Activated T-cell treated with anti-CD3 and anti-CD28 coated beads, Interleukin-2, amount 50 U/mL, for 72 hours (primary cell): ENCODE measurements around the gene NOS2. TPM values are rescaled to one million over a fixed set of nuclear protein-coding genes. Genes with fewer than 3 reads are reported as not detected.
A peak's percentile ranks its signal among the peaks of the same experiment; 100 is the strongest.

Source experiments
- ATAC-seq, 2 donors: fragments of 150-1000 bp; cut with Tn5 transposase; replicated peaks in 1 of 2; 2 replicates each; pipeline ENCODE4 v1.10.0; 2021; ENCODE audit warnings: moderate library complexity in 2 of 2, mild to moderate bottlenecking in 1 of 2
- DNase-seq, 2 donors: peaks; one replicate each; pipeline ENCODE4 v3.0.0; 2021 to 2022; ENCODE audit warnings: mixed read lengths in 1 of 2
- H3K27ac Mint-ChIP-seq: one replicate; pipeline ENCODE4 v1.8.0; 2022; ENCODE audit warnings: mild to moderate bottlenecking, moderate library complexity, mixed read lengths
- H3K27me3 Mint-ChIP-seq: one replicate; pipeline ENCODE4 v1.8.0; 2022; ENCODE audit warnings: low read depth, mixed read lengths
- H3K36me3 Mint-ChIP-seq, 2 donors: one replicate each; pipeline ENCODE4 v1.8.0; 2022; ENCODE audit warnings: mixed read lengths in 2 of 2, mild to moderate bottlenecking in 1 of 2; ENCODE audit not compliant: insufficient read depth in 2 of 2
- H3K4me1 Mint-ChIP-seq: one replicate; pipeline ENCODE4 v1.8.0; 2022; ENCODE audit warnings: low read depth, mixed read lengths
- H3K4me3 Mint-ChIP-seq, 2 donors: one replicate each; pipeline ENCODE4 v1.8.0; 2022; ENCODE audit warnings: mild to moderate bottlenecking in 2 of 2, mixed read lengths in 2 of 2, moderate library complexity in 2 of 2
- H3K9me3 Mint-ChIP-seq, 2 donors: one replicate each; pipeline ENCODE4 v1.8.0; 2022; ENCODE audit warnings: mixed read lengths in 2 of 2
- total RNA-seq, 2 donors: library from RNA; stranded (reverse); gene quantifications; one replicate each; pipeline ENCODE4 v1.2.3, GENCODE V29; 2022

The NOS2 gene
- total RNA-seq, 2 donors from 2014 or later, result 0.05 to 0.14 TPM

- ATAC-seq, result no peak
- H3K9me3 Mint-ChIP-seq, result peaks cover 0 to 4% of the 10 kb centered on the region in 2 donors
- no peak for DNase-seq
- peaks cover 0 to 3% of the 10 kb centered on the region in 2 donors for H3K36me3 Mint-ChIP-seq
- H3K4me3 Mint-ChIP-seq, result no peak overlapping the region
- peaks cover 42% of the 10 kb centered on the region for H3K4me1 Mint-ChIP-seq
- H3K27ac Mint-ChIP-seq, result no peak overlapping the region
- no peaks in the 10 kb centered on the region for H3K27me3 Mint-ChIP-seq
Observed at GRCh38 chr17:27811961-27812360, 11.6 kb upstream of the NOS2 start.

DNA sequence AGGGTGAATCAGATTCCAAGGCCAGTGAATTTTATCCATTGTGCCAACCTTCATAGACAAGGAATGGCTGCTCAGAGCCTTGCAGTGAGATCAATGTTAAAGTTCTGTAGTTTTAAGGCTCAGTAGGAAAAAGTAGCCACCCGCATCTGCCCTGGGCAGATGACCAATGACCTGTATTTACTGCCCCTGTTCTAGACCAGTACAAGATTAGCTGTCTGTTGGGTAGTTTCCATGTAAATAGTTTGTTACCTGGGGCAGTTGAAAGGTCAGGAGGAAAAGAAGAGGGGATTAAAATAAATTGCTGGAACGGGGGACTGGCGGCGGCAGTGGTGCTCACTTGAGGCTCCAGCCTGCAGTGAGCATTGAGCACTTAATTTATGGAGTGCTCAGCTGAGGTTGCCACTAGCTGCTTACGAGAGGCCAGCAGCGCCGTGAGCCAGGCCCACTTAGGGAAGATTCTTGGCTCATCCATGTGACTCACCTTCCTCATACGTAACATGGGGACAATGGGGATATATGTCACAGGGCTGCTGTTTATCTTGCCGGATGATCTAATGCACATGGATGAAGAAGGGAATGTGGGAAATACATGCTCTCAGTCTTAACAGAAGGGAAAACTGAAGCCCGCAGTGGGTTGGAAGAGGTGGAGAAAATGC, 10.7 kb upstream of the NOS2 start:
- Mint-ChIP-seq H3K36me3 (peaks cover 0 to 3% of the 10 kb centered on the region in 2 donors), H3K4me3 (peak overlapping the region in 1 of 2 donors; percentile 76), H3K27ac (peak overlapping the region; percentile 87), H3K4me1 (peaks cover 42% of the 10 kb centered on the region), H3K9me3 (peaks cover 0 to 4% of the 10 kb centered on the region in 2 donors), H3K27me3 (no peaks in the 10 kb centered on the region)
- no peak for DNase-seq
- no peak for ATAC-seq

- Mint-ChIP-seq H3K4me1 (peaks cover 49% of the 10 kb centered on the region), H3K4me3 (peak overlapping the region; percentile 76 to 78), H3K27ac (peak overlapping the region; percentile 87), H3K36me3 (peaks cover 0 to 3% of the 10 kb centered on the region in 2 donors), H3K27me3 (no peaks in the 10 kb centered on the region), H3K9me3 (peaks cover 0 to 4% of the 10 kb centered on the region in 2 donors)
- DNase-seq (peak; percentile 66 to 72), ATAC-seq (peak; percentile 67 to 69)
Observed at GRCh38 chr17:27810211-27810901, 10.0 kb upstream of the NOS2 start.

DNA sequence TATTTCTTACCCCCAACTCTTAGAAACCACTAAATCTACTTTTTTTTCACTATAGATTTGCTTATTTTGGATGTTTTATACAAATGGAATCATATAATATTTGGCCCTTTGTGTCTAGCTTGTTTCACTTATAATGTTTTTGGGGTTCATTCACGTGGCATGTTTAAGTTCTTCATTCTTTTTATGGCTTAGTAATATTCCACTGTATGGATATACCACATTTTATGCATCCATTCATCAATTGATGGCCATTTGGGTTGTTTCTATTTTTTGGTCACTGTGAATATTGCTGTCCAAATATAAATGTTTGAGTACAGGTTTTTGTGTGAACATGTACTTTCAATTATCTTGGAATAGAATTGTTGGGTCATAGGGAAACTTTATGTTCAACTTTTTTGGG, 9.2 kb upstream of the NOS2 start:
- Mint-ChIP-seq H3K36me3 (peaks cover 0 to 3% of the 10 kb centered on the region in 2 donors), H3K4me3 (peak overlapping the region; percentile 25 to 76), H3K9me3 (peaks cover 0 to 4% of the 10 kb centered on the region in 2 donors), H3K27ac (peak overlapping the region; percentile 87), H3K4me1 (peaks cover 55% of the 10 kb centered on the region), H3K27me3 (no peaks in the 10 kb centered on the region)
- DNase-seq, result no peak
- ATAC-seq, result no peak

GRCh38 chr17:27808628-27809027, 8.3 kb upstream of the NOS2 start:
- ATAC-seq (peak; percentile 3 to 10), DNase-seq (peak in 1 of 2 donors; percentile 29)
- no peak overlapping the region for H3K27ac Mint-ChIP-seq
- peaks cover 0 to 3% of the 10 kb centered on the region in 2 donors for H3K36me3 Mint-ChIP-seq
- peaks cover 0 to 4% of the 10 kb centered on the region in 2 donors for H3K9me3 Mint-ChIP-seq
- H3K27me3 Mint-ChIP-seq, result no peaks in the 10 kb centered on the region
- peaks cover 55% of the 10 kb centered on the region for H3K4me1 Mint-ChIP-seq
- H3K4me3 Mint-ChIP-seq, result peak overlapping the region; percentile 73 to 76

DNA sequence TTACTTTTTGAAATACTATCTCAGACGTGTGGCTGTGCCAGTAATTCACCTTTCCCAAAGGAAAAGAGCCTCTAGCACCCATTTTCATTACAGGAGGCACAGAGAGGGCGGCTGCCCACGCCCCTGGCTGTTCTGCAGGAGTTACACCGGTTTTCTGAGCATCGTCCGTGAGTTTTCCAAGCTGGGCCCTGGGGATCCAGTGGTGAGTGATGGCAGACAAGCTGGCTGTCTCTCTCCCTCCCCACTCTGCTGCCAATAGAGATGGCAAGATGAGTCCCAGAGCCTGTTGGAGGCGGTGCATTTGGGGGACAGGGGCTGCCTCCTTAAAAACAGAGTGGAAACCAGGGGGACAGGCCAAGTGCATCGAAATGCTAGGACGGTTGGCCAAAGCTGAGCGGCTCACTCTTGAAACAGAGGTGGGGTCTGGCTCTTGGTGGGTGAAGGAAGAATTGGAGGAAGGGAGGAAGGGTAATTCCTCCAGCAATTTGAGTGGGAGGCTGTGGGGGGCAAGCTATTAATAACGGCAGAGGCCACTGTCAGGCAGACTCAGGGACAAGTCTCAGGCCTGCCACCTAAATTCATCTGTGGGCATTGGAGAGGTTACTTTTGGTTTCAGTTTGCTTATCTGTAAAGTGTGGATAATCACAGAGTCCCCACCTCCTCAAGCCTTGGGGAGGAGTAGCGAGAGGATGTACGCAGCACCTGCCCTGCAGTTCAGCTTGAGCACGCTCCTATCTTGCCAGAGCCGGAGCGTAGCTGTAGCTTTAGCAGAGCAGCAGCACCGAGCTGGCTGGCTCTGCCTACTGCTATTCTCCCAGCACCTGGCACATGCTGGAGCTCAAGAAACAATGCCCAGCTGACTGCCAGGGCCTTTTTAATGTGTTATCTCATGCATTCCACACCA, 7.5 kb upstream of the NOS2 start:
- H3K36me3 Mint-ChIP-seq, result peaks cover 0 to 3% of the 10 kb centered on the region in 2 donors
- no peaks in the 10 kb centered on the region for H3K27me3 Mint-ChIP-seq
- ATAC-seq, result peak; percentile 85 to 87
- peak overlapping the region; percentile 88 for H3K27ac Mint-ChIP-seq
- H3K4me3 Mint-ChIP-seq, result peak overlapping the region; percentile 73 to 76
- peaks cover 0 to 4% of the 10 kb centered on the region in 2 donors for H3K9me3 Mint-ChIP-seq
- DNase-seq, result peak; percentile 65 to 74
- peaks cover 55% of the 10 kb centered on the region for H3K4me1 Mint-ChIP-seq

GRCh38 chr17:27805520-27806146, 5.3 kb upstream of the NOS2 start:
- Mint-ChIP-seq H3K27me3 (no peaks in the 10 kb centered on the region), H3K4me1 (peaks cover 50% of the 10 kb centered on the region), H3K27ac (peak overlapping the region; percentile 88), H3K36me3 (no peaks in the 10 kb centered on the region), H3K9me3 (peaks cover 0 to 4% of the 10 kb centered on the region in 2 donors), H3K4me3 (peak overlapping the region; percentile 74 to 79)
- ATAC-seq (peak; percentile 54 to 63), DNase-seq (peak; percentile 75 to 84)

DNA sequence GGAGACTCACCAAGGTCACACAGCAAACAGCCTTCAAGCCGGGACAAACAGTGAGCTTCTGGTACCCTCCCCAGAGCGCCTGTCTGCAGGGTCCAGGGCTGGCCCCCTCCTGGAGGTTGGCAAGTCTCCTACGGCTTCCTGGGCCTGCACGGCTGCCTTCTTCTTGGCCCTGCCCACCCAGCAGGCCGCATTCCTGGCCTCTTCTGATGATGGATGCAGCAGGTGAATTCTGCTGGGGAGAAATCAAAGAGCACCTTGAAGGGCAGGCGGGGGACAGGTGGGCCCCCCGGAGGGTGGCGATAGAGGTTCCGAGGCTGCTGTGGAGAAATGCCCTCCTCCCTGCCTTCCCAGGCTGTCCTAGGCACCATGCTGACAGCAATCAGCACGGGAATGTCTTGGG, 3.8 kb upstream of the NOS2 start:
- H3K9me3 Mint-ChIP-seq, result no peaks in the 10 kb centered on the region
- no peak overlapping the region for H3K4me3 Mint-ChIP-seq
- ATAC-seq (no peak), DNase-seq (no peak)
- no peaks in the 10 kb centered on the region for H3K36me3 Mint-ChIP-seq
- H3K27me3 Mint-ChIP-seq, result peaks cover 5% of the 10 kb centered on the region
- no peak overlapping the region for H3K27ac Mint-ChIP-seq
- peaks cover 35% of the 10 kb centered on the region for H3K4me1 Mint-ChIP-seq

- ATAC-seq (no peak), DNase-seq (no peak)
- Mint-ChIP-seq H3K4me1 (peaks cover 25% of the 10 kb centered on the region), H3K27ac (no peak overlapping the region), H3K36me3 (no peaks in the 10 kb centered on the region), H3K9me3 (no peaks in the 10 kb centered on the region), H3K4me3 (no peak overlapping the region), H3K27me3 (peaks cover 5% of the 10 kb centered on the region)
Observed at GRCh38 chr17:27802962-27803680, 2.8 kb upstream of the NOS2 start.

DNA sequence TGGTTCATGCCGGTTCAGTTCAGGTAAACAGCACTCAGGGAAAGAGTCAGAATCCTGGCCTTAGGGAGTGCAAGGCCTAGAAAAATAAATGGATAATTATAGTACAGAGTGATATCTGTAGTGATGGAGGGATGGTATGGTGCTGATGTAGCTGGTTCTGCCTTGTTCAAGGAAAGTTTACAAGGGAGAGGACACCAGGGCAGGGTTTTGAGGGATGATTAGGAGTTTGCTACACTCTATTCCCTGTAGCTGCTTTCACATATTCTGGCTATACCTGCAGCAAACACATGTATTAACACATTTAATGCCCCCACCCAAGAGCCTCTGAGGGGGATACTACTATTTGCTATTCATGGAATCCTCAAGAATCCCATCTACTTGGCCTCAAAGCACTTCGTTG, 1.7 kb upstream of the NOS2 start:
- peaks cover 5% of the 10 kb centered on the region for H3K27me3 Mint-ChIP-seq
- ATAC-seq (no peak), DNase-seq (no peak)
- H3K27ac Mint-ChIP-seq, result no peak overlapping the region
- H3K4me3 Mint-ChIP-seq, result no peak overlapping the region
- peaks cover 16% of the 10 kb centered on the region for H3K4me1 Mint-ChIP-seq
- no peaks in the 10 kb centered on the region for H3K36me3 Mint-ChIP-seq
- H3K9me3 Mint-ChIP-seq, result no peaks in the 10 kb centered on the region

GRCh38 chr17:27798376-27798775, 2.0 kb downstream of the NOS2 start:
- H3K27ac Mint-ChIP-seq, result no peak overlapping the region
- DNase-seq (no peak), ATAC-seq (no peak)
- H3K9me3 Mint-ChIP-seq, result no peaks in the 10 kb centered on the region
- H3K4me3 Mint-ChIP-seq, result no peak overlapping the region
- H3K4me1 Mint-ChIP-seq, result peaks cover 6% of the 10 kb centered on the region
- H3K27me3 Mint-ChIP-seq, result peaks cover 30% of the 10 kb centered on the region
- no peaks in the 10 kb centered on the region for H3K36me3 Mint-ChIP-seq
